Amniotic stem cell (primary cell): Measurements from ENCODE around the gene TNIP2.
"Not testable (repeated sequence)": the region's sequence is repeated elsewhere in the genome, so short reads cannot be mapped to it uniquely, and the experiment has no call there.

Experiments used
- DNase-seq: peaks from one replicate; lab custom pipeline; 2025; lab: John Stamatoyannopoulos, UW

The TNIP2 gene

GRCh38 chr4:2794486-2795299 is 38.6 kb upstream of the TNIP2 start:
- no peak for DNase-seq

GRCh38 chr4:2793586-2794485 is 37.7 kb upstream of the TNIP2 start:
- no peak for DNase-seq

GRCh38 chr4:2792711-2793585 is 36.8 kb upstream of the TNIP2 start, which contains the start of gene SH3BP2:
SH3BP2 (plus strand) TSS chr4:2793085; CDS start chr4:2820618, 27,533 bp downstream.
- DNase-seq, result no peak

- no peak for DNase-seq
Observed at GRCh38 chr4:2792396-2792710, 36.2 kb upstream of the TNIP2 start.

DNA sequence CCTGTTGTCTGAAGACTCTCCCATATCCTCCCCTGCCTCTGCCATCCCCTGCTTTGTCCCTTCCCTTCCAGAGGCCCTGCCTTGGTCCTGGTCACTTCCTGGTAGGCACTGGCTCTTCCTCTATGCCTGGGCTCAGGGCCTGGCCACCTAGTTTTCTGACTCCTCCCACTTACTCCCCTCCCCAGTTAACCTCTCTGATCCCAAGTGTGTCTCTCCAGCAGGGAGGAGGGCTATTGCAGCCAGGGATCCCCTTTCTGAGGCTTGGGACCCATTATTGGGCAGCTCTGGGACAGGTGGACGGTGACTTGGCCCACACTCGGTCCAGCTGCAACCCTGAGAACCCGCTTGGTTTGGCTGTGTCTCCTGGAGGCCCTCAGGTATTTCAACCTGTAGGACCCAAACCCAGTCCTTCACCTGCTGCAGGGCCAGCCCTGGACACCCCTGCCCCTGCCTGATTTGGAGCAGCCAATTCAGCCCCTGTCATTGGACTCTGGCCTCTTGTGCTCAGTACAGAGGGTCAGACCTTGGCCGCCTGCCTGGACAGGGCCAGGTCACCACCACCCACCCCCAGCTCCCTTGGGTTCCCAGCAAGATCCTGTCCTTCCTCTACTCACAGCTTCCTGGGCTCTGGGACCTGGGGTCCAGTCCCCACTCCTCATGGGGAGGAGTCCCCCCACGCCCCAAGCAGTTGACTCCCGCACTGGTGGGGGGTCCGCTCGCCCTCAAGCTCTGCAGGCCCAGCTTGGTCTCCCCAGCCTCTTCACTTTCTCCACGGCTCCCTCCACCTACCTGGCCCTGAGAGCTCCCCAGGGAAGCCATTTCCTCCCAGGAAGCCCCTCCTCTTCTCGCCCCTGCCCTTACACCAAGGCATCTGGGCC is 35.6 kb upstream of the TNIP2 start:
- DNase-seq, result no peak

DNA sequence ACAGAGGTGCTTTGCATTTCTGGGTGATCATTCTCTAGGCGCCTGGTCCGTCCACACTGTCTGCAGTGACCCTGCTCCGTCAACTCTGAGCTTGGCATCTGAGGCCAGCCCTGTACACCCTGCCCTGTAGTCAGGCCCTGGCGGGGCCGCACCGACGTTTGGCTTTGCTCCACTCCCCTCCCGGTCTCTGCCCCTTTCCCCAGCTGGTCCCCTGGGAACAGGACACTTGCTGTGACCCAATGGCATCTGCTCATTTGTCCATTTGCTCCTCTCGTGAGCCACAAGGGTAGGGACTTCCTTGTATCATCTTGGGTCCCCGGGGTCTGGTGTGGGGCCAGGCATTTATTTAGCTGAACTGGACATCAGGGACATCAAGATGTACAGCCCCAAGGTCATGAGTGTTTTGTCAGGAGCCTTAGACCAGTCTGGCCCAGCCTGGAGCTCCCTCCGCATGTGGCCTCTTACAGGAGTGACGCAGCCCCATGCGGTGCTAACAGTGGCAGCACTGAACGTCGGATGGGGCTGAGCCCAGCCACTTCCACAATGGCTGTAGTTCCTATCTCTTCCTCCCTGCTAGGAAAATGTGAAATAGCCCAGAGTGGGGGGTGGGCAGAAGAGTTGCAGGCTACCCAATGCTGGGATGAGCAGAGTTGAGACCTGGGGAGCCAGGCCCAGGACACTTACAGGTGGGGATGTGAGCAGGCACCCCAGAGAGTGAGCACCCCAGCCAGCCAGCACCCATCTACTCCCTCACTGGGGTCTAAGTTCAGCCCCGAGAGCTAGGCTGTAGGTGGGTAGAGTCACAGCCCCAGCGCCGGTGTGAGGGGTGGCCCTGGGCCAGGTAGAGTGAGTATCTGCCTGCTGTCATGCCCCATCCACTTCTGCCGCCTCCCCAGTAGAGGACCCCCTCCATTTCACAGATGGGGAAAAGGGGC is 34.7 kb upstream of the TNIP2 start:
- no peak for DNase-seq

DNA sequence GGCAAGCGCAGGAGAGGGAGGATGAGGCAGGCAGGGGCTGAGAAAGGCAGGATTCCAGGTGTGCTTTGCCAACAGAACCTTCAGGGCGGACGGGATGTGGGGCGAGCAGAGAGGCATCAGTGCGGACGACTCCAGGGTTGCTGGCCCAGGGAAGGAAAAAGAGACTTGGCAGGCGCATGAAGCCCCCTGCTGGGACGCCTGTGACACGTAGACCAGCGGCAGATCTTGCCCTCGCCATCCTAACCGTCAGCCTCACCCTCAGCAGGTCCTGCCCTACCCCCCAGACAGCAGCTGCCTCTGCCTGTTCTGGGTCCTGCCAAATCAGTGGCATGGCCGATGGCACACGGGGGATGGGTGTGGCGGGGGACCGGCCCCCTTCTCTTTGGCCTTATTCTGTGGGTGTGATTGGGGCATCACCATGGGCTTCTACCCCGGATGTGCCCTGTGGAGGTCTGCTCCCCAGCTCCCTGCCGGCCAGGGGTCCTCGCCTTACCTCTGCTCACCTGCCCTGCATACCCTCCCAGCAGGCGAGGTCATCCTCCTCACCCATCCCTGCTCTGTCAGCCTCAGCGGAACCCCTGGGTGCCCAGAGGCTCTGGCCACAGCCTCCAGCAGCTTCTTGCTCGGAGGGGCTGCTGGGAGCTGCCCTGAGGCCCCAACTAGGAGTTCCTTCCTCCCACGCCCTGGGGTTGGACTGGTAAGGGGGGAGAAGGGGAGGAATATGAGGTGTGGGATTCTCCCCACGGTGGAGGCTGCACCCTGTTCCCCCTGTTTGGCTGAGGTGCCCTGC is 33.9 kb upstream of the TNIP2 start:
- no peak for DNase-seq

DNA sequence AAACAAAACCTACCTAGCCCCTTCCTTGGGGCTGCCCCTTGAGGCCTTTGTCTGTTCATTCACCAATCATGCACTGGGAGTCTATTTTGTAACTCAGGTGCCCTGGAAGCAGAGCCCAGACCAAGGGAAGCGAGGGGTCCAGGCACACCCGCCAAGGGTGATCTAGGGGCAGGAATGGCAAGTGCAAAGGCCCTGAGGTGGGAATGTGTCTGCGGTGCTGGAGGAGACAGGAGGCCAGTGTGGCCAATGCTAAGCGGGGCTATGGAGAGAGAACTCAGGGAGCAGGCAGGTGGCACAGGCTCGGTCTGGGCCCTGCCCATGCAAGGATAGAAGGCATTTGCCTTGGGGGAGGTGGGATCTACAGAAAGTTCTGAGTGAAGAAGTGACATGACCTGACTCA is 33.2 kb upstream of the TNIP2 start:
- no peak for DNase-seq

- DNase-seq, result no peak
Observed at GRCh38 chr4:2788532-2789103, 32.5 kb upstream of the TNIP2 start.

GRCh38 chr4:2788101-2788500 is 32.0 kb upstream of the TNIP2 start:
- DNase-seq, result no peak

DNA sequence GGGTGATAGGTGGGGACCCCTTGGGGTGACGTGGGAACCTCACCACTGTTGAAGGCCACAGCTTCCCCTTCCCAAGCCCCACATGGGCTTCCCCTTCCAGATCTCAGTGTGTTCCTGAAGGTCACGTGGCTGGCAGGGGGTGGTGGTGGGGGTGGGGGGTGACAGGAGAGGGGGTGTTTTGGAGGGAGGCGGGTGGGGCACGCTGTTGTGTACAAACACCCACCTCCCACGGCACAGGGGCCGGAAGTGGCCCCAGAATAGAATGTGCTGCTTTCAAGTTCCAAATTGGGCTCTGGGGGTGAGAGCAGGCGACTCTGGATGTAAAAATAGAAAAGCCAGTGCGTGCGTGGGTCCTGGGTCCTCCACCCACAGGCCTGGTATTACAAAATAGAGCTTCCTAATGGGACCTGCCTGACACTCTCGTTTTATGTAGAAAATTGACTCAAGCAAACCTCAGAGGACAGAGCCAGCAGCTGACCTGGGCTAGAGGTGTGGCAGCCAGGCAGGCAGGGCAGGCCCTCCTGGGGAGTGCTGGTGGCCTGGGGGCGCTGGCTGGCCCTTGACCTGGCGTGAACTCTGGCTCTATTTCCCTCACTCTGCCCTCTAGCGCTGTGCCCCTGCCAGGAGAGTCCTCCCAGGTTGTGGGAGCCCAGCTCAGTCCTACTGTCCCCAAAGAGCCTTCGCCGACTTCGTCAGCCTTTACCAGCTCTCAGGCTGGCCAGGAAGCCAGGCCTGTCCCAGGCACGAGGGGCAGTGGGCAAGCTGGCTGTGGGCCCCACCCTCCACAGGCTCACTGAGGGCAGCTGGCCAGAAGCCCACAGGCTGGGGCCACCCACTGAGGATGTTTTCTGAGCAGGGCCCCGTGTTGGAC is 31.3 kb upstream of the TNIP2 start:
- DNase-seq, result no peak

- no peak for DNase-seq
Observed at GRCh38 chr4:2786794-2787229, 30.7 kb upstream of the TNIP2 start.

GRCh38 chr4:2786152-2786671 is 30.1 kb upstream of the TNIP2 start:
- DNase-seq, result no peak

DNA sequence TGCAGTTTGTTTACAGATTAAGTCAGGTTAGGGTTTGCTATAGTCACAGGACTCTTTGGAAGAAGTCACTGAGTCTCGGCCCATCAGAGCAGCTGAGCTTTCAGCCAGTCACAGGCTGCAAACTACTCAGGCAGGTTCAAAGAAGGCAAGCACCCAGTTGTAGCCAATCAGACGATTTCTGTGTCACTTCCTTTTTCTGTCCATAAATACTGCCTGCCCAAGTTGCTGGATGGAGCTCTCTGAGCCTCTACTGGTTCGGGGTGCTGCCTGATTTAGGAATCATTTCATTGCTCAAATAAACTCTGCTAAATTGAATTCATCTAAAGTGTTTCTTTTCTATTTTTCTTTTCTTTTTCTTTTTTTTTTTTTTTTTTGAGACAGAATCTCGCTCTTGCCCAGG is 29.5 kb upstream of the TNIP2 start:
- DNase-seq, result no peak

DNA sequence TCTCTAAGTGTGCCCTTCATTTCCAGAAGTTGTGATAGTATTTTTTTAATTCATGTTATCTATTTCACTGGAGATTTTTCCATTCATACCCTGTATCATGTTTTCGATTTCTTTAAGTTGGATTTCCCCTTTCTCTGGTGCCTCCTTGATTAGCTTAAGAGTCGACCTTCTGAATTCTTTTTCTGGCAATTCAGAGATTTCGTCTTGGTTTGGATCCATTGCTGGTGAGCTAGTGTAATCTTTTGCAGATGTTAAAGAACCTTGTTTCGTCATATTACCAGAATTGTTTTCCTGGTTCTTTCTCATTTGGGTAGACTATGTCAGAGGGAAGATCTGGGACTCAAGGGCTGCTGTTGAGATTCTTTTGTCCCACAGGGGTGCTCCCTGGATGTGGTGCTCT is 27.7 kb upstream of the TNIP2 start:
- no peak for DNase-seq

- DNase-seq, result no peak
Observed at GRCh38 chr4:2781911-2782310, 25.8 kb upstream of the TNIP2 start.

- not testable (repeated sequence) for DNase-seq
Observed at GRCh38 chr4:2780643-2781042, 24.5 kb upstream of the TNIP2 start.

- no peak for DNase-seq
Observed at GRCh38 chr4:2771264-2771663, 15.1 kb upstream of the TNIP2 start.
